H1 (cell line): ENCODE measurements around the gene CYP27B1. TPM values are rescaled to one million over a fixed set of nuclear protein-coding genes. Genes with fewer than 3 reads are reported as not detected.

Source experiments
- ATF2 ChIP-seq: IDR thresholded peaks from 2 replicates; pipeline ENCODE4 v1.6.1; 2012; ENCODE audit warnings: low read length, inconsistent platforms
- BACH1 ChIP-seq: IDR thresholded peaks from 2 replicates; pipeline ENCODE4 v1.6.1; 2012; ENCODE audit warnings: low read length, improper control_type of control experiment
- BCL11A ChIP-seq, 2 experiments: IDR thresholded peaks; one replicate each; pipeline ENCODE4 v1.6.1; 2011; ENCODE audit warnings: low read depth in 2 of 2, low read length in 2 of 2, mild to moderate bottlenecking in 2 of 2
- CBX8 ChIP-seq: fragments of 300-800, 300-1000 bp; sonication (generic); IDR thresholded peaks from 2 replicates; pipeline ENCODE4 v1.7.1; 2016; ENCODE audit warnings: low read depth, low read length, borderline replicate concordance
- CHD2 ChIP-seq: IDR thresholded peaks from 2 replicates; pipeline ENCODE4 v1.6.1; 2012; ENCODE audit warnings: low read length, improper control_type of control experiment
- E2F6 ChIP-seq: IDR thresholded peaks from 2 replicates; pipeline ENCODE4 v1.6.1; 2012; ENCODE audit warnings: inconsistent platforms
- FOSL1 ChIP-seq: IDR thresholded peaks from 2 replicates; pipeline ENCODE4 v1.6.1; 2011; ENCODE audit warnings: mild to moderate bottlenecking, low read depth, low read length, moderate library complexity; ENCODE audit not compliant: insufficient read depth
- HDAC6 ChIP-seq: IDR thresholded peaks from one replicate; pipeline ENCODE4 v1.7.1; 2012; ENCODE audit warnings: low read depth, mild to moderate bottlenecking, inconsistent platforms, low read length, moderate library complexity
- JUN ChIP-seq: IDR thresholded peaks from 2 replicates; pipeline ENCODE4 v1.6.1; 2011; ENCODE audit warnings: low read depth, mild to moderate bottlenecking, improper control_type of control experiment, low read length
- KDM1A ChIP-seq: fragments of 200-600, 300-600 bp; sonication (generic); IDR thresholded peaks from 2 replicates; pipeline ENCODE4 v1.7.1; 2016; ENCODE audit warnings: mild to moderate bottlenecking, low read length, borderline replicate concordance
- MAFK ChIP-seq: IDR thresholded peaks from 2 replicates; pipeline ENCODE4 v1.6.1; 2012; ENCODE audit warnings: low read depth, mild to moderate bottlenecking, improper control_type of control experiment, low read length
- NRF1 ChIP-seq: IDR thresholded peaks from 2 replicates; pipeline ENCODE4 v1.6.1; 2011; ENCODE audit warnings: mild to moderate bottlenecking, low read depth, low read length, improper control_type of control experiment
- POU5F1 ChIP-seq: IDR thresholded peaks from 2 replicates; pipeline ENCODE4 v1.6.1; 2011; ENCODE audit warnings: low read depth, mild to moderate bottlenecking, low read length, moderate library complexity
- RXRA ChIP-seq: IDR thresholded peaks from 2 replicates; pipeline ENCODE4 v1.6.1; 2011; ENCODE audit warnings: low read depth, mild to moderate bottlenecking, low read length, moderate library complexity; ENCODE audit not compliant: insufficient read depth
- SIRT6 ChIP-seq: IDR thresholded peaks from one replicate; pipeline ENCODE4 v1.7.1; 2012; ENCODE audit warnings: low read length, inconsistent platforms
- SP4 ChIP-seq: IDR thresholded peaks from 2 replicates; pipeline ENCODE4 v1.6.1; 2012; ENCODE audit warnings: low read length, inconsistent platforms
- TAF7 ChIP-seq: optimal IDR thresholded peaks from 2 replicates; pipeline ENCODE3; 2011; ENCODE audit warnings: low read depth, mild to moderate bottlenecking, inconsistent platforms, low read length, moderate library complexity, borderline replicate concordance
- TBP ChIP-seq: IDR thresholded peaks from 2 replicates; pipeline ENCODE4 v1.6.1; 2011; ENCODE audit warnings: low read depth, low read length, improper control_type of control experiment
- TEAD4 ChIP-seq: IDR thresholded peaks from 2 replicates; pipeline ENCODE4 v1.6.1; 2012; ENCODE audit warnings: low read depth, low read length, inconsistent platforms, mixed read lengths
- YY1 ChIP-seq: IDR thresholded peaks from 2 replicates; pipeline ENCODE4 v1.6.1; 2011; ENCODE audit warnings: low read depth, mild to moderate bottlenecking, low read length
- polyA plus RNA-seq, 7 experiments: library from polyadenylated mRNA; depleted of rRNA in 3 of 7; stranded (reverse) in 5 of 7; unstranded in 2 of 7; fragments of >200 nt in 5 of 7; fragments of 200-250 nt in 2 of 7; gene quantifications; 1 replicate in 5 of 7; 2 replicates in 1 of 7; 4 replicates in 1 of 7; pipeline versions ENCODE4 v1.2.1 to v1.2.3, GENCODE V29; 2011 to 2013; ENCODE audit warnings: missing spikeins in 2 of 7, mixed read lengths in 2 of 7
- total RNA-seq: library from RNA; stranded (reverse); fragmentation: NEBNext Ultra II Directional; extraction: Animal tissue kit (Norgen Biotek cat#: 25700); gene quantifications from 2 replicates; pipeline ENCODE4 v1.2.1, GENCODE V29; 2021
- TF ChIP-seq, protein P1 (sequence below), 3 experiments: IDR thresholded peaks; 1 replicate in 2 of 3; 2 replicates in 1 of 3; pipeline versions ENCODE4 v1.5.1 to v1.6.1; 2011; ENCODE audit warnings: low read length in 3 of 3, mild to moderate bottlenecking in 3 of 3, inconsistent platforms in 2 of 3, low read depth in 1 of 3, moderate library complexity in 1 of 3; ENCODE audit not compliant: insufficient read depth in 1 of 3; ENCODE audit errors: control extremely low read depth in 1 of 3

The CYP27B1 gene
- total and polyA plus RNA-seq, 2 of the 8 experiments (the other 6 are each of a cell fraction or from before 2014, with no cell fraction given): 2.9 to 3.3 TPM

DNA sequence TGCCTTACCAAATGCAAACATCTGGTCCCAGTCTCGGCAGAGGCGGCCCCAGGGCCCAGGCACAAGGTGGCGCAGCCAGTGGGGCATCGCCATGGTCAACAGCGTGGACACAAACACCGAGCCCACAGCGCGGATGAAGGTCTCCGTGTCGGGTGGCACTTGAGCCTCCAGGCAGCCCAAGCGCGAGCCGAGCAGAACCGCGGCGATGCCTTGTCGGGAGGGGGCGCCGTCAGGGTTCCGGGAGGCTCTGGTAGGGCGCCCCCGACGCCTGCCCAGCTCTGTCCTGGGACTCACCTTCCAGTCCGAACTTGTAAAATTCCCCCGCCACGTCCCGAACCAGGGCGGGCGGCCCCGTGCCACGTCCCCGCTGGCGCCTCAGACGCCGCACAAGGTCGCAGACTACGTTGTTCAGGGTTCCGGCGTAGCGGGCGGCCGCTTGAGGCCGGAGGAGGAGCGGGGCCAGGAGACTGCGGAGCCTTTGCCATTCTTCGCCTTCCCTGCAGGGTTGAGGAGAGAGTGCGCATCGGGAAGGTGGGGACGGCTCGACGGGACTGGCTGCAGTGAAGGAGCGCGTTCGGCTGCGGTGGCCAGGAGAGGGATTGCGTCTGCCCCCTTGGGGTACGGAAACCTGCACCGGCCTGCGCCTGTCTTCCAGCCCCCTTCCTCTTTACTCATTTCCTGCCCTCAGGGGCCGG, 1.7 kb downstream of the CYP27B1 start (continued):
- TF ChIP-seq ATF2 (no peak), TAF7 (no peak), BACH1 (no peak), FOSL1 (no peak), E2F6 (no peak; the same call in 1 of the 2 replicates), YY1 (no peak), JUN (no peak), MAFK (no peak), SP4 (no peak), HDAC6 (no peak), BCL11A (IDR thresholded peaks at IDR 0.05; ENCODE audit: low read depth in 2 of 2, low read length in 2 of 2) (no peak), TBP (0 out of 2 replicates have a peak, but pooled peaks have one; percentile 37), TEAD4 (0 out of 2 replicates have a peak, but pooled peaks have one; percentile 16), SIRT6 (no peak), CBX8 (no peak), CHD2 (no peak), NRF1 (no peak), POU5F1 (no peak), RXRA (no peak), KDM1A (no peak)
- TF ChIP-seq, protein P1, sequence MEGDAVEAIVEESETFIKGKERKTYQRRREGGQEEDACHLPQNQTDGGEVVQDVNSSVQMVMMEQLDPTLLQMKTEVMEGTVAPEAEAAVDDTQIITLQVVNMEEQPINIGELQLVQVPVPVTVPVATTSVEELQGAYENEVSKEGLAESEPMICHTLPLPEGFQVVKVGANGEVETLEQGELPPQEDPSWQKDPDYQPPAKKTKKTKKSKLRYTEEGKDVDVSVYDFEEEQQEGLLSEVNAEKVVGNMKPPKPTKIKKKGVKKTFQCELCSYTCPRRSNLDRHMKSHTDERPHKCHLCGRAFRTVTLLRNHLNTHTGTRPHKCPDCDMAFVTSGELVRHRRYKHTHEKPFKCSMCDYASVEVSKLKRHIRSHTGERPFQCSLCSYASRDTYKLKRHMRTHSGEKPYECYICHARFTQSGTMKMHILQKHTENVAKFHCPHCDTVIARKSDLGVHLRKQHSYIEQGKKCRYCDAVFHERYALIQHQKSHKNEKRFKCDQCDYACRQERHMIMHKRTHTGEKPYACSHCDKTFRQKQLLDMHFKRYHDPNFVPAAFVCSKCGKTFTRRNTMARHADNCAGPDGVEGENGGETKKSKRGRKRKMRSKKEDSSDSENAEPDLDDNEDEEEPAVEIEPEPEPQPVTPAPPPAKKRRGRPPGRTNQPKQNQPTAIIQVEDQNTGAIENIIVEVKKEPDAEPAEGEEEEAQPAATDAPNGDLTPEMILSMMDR (IDR thresholded peaks at IDR 0.05; ENCODE audit: control extremely low read depth in 1 of 3, insufficient read depth in 1 of 3, low read depth in 1 of 3, low read length in 3 of 3): peak in 2 of 3 experiments; percentile 41 to 61; a peak in 3 of 4 replicates
